ENCODE results near the gene RTCA. TPM values are rescaled to one million over a fixed set of nuclear protein-coding genes. Genes with fewer than 3 reads are reported as not detected.

Gene RTCA
- total RNA-seq, 1 experiment from 2014 or later: 33.6 TPM

- TF ChIP-seq CTCF (conservative IDR thresholded peaks at IDR 0.05): no peak
- Histone ChIP-seq H2AFZ (ENCODE audit: low read length) (no peak overlapping the region), H3K18ac (ENCODE audit: insufficient read length, low read depth, low read length) (no peak overlapping the region), H4K8ac (replicated peaks; ENCODE audit: insufficient read length, low read depth, low read length) (no peak overlapping the region), H2BK20ac (ENCODE audit: low read depth, low read length, poor library complexity, severe bottlenecking) (no peak overlapping the region), H3K79me2 (ENCODE audit: insufficient read depth, low read length) (no peaks in the 10 kb centered on the region), H4K20me1 (ENCODE audit: control insufficient read depth, insufficient read depth, insufficient read length) (no peaks in the 10 kb centered on the region), H3K27me3 (ENCODE audit: insufficient read depth, low read length) (no peaks in the 10 kb centered on the region), H3T11ph (ENCODE audit: low read length) (no peak overlapping the region), H3K27ac (ENCODE audit: insufficient read length, low read depth, low read length) (no peak overlapping the region), H2BK12ac (ENCODE audit: insufficient read length, low read depth, low read length) (no peak overlapping the region), H2AK5ac (ENCODE audit: insufficient read length, low read length) (no peak overlapping the region), H4K5ac (ENCODE audit: insufficient read length, low read depth, low read length) (no peak overlapping the region), H3K9ac (ENCODE audit: extremely low read depth, insufficient read length, low read length) (no peak overlapping the region), H3K4me1 (ENCODE audit: insufficient read depth, low read length) (peaks cover 2% of the 10 kb centered on the region; the same call in 1 of the 2 replicates), H3K23ac (ENCODE audit: insufficient read length, low read depth, low read length) (no peak overlapping the region), H2BK5ac (ENCODE audit: insufficient read length, low read length) (no peak overlapping the region), H4K91ac (ENCODE audit: insufficient read length, low read depth, low read length) (no peak overlapping the region), H2BK120ac (ENCODE audit: low read depth, low read length, poor library complexity, severe bottlenecking) (no peak overlapping the region), H2BK15ac (ENCODE audit: low read depth, low read length) (no peak overlapping the region; the same call in 1 of the 2 replicates), H3K9me3 (ENCODE audit: control insufficient read depth, low read depth, low read length) (peaks cover 12% of the 10 kb centered on the region), H3K79me1 (ENCODE audit: insufficient read depth, low read depth, low read length, poor library complexity, severe bottlenecking) (no peaks in the 10 kb centered on the region), H3K56ac (ENCODE audit: insufficient read length, low read depth, low read length) (no peak overlapping the region), H3K4ac (ENCODE audit: low read depth, low read length) (no peak overlapping the region), H3K4me2 (ENCODE audit: insufficient read depth, insufficient read length, low read length) (no peak overlapping the region), H3K14ac (ENCODE audit: insufficient read depth, low read length) (no peak overlapping the region), H3K23me2 (ENCODE audit: insufficient read length, low read depth, low read length, poor library complexity, severe bottlenecking) (no peaks in the 10 kb centered on the region)
- H3K27me3 Mint-ChIP-seq (ENCODE audit: low read depth): no peaks in the 10 kb centered on the region
- no peak for DNase-seq
- H3K4me1 Mint-ChIP-seq: peaks cover 8% of the 10 kb centered on the region in 2 experiments
- peaks cover 5 to 16% (median 10%) of the 10 kb centered on the region in 3 experiments; a peak in 5 of 7 replicates for H3K36me3 Mint-ChIP-seq (ENCODE audit: insufficient read depth in 1 of 3, low read depth in 3 of 3)
- peaks cover 15 to 16% of the 10 kb centered on the region in 2 experiments for H3K9me3 Mint-ChIP-seq
- no peak overlapping the region; a peak in 1 of 7 replicates for H3K27ac Mint-ChIP-seq
- no peak overlapping the region for H3K4me3 Mint-ChIP-seq
- no CpG with 5 or more reads among the region's 4 CpGs for WGBS (ENCODE audit: extremely low coverage, insufficient read length, low lambda C conversion rate)
These were observed 47.4 kb downstream of the RTCA start for GRCh38 chr1:100313382-100313781.
